ENCODE measurements around the gene MGME1.

MGME1 gene, protein sequence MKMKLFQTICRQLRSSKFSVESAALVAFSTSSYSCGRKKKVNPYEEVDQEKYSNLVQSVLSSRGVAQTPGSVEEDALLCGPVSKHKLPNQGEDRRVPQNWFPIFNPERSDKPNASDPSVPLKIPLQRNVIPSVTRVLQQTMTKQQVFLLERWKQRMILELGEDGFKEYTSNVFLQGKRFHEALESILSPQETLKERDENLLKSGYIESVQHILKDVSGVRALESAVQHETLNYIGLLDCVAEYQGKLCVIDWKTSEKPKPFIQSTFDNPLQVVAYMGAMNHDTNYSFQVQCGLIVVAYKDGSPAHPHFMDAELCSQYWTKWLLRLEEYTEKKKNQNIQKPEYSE

DNA sequence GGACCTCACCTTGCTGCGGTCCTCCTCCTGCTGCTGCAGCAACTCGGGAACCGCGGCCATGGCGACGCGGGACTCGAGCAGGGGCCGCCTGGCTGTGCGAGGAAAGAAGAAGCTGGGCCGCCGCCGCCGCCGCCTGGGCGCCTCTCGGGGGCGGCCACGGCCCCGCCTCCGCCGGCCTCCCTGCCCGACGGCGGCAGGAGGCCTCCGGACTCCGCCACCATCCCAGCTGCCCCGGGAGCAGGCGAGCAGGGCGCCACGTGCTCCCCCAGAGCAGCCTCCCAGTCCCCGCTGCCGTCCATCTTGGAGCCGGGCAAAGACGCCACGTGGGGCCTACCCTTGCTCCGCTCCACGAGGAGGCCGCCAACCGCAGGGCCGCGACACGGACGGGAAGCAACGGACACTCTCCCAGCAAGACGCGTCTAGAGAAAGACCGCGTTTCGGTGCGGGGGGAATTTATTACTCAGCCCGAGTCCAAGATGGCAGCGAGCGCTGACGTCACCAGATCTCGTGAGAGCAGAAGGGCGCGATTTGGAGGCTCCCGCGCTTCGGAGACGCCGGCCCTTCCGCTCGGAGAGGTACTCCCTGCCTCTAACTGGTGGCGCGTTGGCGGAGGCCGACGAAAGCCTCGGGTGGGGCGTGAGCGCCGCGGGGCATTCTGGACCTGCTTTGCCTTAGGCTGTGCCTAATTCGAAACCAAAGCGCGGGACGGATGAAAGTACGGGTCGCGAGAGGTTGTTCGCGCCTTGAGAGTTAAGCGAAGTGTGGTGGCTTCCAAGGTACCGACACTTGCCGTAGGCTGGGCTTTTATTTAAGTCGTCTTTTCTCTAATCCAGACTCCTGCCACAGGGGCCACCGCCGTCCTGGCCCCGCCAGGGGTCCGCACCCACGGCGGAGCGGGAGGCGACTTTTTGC is at the start of gene MGME1, which contains the start of gene SNX5:
Gene MGME1 (plus strand): TSS at position 653 of the 912 bp plus-strand sequence. CDS start 842 bp downstream, outside the sequence.
Gene SNX5 (minus strand): TSS at position 429 of the 912 bp plus-strand sequence. CDS start 369 bp downstream, at position 60.
- DNase-seq (ENCODE audit: low read depth in 2 of 2), result peak; percentile 98 to 99

DNA sequence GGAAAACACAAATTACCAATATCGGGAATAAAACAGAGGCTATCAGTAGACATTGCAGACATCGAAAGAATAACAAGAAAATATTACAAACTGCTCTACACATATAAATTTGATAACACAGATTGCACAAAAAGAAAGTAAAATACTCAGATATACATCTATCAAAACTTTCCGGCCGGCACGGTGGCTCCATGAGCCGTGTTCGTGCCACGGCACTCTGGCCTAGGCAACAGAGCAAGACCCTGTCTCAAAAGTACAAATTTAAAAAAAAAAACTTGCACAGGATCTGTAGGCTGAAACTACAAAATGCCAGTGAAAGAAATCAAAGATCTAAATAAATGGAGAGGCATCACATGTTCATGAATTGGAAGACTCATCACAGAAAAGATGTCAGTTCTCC is 49.7 kb upstream of the MGME1 start:
- no peak for DNase-seq (ENCODE audit: low read depth in 2 of 2)

DNA sequence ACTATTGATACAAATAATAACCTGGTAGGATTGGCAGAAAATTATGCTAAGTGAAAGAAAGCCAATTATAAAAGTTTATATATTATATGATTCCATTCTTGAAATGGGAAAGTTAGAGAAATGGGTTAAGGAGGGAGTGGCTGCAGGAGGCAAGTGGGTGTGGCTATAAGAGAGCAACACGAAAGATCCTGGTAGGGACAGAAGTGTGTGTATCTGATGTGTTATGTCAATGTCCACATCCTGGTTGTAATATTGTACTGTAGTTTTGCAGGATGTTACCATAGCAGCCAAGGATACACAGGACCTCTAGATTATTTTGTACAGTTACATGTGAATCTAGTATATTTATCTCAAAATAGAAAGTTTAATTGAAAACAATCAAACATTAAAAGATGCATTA is 47.0 kb upstream of the MGME1 start:
- DNase-seq (ENCODE audit: low read depth in 2 of 2), result no peak

DNA sequence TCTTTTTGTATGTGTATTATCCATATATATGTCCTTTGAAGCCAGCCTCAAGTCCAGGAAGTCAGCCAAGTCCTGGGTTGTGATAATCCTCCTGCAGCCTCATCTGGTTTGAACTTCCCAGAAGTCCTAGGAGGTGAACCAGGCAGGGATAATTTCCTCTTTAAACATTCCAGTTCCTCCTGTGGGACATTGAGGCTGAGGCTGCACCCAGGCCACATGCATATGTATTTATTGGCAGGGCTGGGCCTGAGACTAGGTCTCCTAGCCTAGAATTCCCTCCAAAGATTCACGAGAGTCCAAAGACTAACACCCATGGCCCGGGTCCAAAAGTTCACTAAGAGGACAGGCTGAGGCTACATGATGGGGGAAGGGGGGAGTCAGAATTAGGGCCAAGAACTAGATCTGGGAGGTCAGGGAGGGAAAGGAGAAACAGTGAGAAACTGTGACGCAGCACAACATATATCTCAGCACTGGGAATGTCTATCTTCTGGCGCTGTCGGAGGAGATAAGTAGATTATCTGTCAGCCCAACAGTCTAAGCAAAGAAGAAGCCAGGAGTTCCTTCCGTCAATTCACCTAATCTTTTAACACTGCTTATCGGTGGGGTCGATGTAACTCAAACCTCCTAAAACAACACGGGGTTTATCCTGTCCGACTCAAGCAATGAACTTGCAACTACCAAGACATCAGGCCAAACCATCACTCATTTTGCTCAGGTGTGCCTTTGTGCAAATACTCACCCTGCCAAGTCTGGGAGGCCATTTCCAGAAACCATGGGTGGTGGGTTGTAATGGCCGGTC is 43.5 kb upstream of the MGME1 start:
- no peak for DNase-seq (ENCODE audit: low read depth in 2 of 2)

DNA sequence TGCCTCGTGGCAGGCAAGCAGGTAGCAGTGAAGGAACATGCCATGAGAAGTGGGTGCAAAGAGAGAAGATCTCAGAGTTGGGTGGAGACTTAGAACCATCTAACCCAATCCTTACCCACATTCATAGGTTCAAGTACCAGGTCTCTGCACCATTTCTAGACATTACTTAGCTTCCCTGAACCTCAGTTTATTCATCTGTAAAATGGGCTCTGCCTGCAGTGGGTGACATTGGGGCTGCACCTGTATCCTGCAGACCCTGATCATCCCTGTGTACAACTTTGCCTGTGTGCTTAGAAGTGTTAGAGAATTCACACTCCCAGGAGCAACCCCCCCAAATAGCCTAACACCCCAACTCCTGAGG is 42.9 kb upstream of the MGME1 start:
- no peak for DNase-seq (ENCODE audit: low read depth in 2 of 2)

DNA sequence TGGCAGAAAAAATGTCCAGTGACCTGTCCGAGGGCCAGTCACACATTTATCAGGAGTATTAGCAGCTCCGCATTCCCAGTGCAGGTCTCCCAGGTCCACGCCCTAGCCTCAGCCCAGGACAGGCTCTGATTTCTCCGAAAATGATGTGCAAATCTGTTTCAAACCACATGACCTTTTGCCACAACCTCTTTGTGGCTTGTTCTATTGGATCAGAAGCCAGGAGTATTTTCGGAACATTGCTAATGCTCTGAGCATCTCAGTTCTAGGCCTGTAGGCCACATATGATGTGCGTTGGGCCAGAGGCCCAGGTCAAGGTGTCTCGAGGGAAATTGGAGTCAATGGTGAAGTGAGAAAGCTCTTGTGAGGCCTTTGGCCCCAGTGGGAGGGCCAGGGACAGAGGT is 40.6 kb upstream of the MGME1 start:
- DNase-seq (ENCODE audit: low read depth in 2 of 2), result no peak

DNA sequence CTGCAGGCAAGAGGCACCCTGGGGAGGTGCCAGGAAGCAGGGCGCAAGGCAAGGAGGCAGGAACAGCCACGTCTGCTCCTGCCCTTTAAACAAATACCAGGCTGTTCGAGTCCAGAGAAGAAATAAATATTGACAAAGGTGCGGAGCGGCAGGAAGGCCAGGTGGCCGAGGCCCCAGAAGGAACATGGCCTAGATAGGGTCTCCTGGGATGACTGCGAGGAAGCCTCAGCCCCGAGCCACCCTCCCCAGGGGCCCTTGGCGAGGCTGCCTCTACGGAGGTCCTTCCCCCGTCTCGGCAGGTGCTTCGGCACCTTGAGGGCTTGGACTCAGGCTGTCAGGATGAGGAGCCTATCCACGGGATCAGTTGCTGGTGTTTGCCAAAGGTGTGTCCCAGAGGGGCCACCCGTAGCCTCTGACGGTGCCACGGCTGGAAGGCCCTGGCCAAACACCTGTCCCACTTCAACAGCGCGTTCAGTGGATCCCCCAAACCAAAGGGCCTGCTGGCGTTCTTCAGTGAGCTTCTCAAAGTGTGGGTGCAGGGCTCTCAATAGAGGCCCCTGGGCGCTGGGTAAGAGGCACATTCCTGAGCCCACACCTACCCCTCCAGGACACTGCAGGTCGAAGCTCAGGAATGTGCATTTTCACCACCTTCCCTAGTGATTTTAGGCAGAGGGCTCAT is 40.0 kb upstream of the MGME1 start:
- DNase-seq (ENCODE audit: low read depth in 2 of 2), result no peak

DNA sequence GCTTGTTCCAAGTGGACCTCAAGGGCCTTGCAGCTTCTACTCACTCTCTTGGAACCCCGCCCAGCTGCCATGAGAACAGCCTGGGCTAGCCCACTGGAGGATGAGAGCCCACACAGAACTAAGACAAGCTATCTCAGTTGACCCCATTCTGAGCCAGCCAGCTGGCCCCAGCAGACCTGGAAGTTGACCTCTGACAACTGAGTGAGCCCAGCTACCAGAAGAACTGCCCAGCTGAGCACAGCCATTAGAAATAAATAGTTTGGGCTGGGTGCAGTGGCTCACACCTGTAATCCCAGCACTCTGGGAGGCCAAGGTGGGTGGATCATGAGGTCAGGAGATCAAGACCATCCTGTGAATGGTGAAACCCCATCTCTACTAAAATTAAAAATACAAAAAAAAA is 37.3 kb upstream of the MGME1 start:
- DNase-seq (ENCODE audit: low read depth in 2 of 2), result no peak

DNA sequence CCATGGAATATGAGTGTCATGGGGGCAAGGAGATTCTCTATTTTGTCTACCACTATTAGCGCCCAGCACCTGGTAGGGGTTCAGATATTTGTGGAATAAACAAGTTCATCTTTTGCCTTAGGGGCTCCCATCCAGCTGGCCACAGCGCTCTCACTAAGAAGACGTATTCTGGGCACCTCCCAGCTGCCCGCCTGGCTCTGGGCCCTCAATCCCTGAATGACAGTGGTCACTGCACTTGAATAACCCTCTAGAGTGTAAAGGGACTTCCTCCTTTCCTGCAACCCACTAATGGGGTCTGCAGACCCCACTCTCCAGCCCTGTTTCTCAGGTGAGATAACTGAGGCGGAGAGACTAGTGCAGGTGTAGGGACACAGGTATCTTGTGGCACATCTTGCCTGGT is 36.4 kb upstream of the MGME1 start:
- DNase-seq (ENCODE audit: low read depth in 2 of 2), result no peak

DNA sequence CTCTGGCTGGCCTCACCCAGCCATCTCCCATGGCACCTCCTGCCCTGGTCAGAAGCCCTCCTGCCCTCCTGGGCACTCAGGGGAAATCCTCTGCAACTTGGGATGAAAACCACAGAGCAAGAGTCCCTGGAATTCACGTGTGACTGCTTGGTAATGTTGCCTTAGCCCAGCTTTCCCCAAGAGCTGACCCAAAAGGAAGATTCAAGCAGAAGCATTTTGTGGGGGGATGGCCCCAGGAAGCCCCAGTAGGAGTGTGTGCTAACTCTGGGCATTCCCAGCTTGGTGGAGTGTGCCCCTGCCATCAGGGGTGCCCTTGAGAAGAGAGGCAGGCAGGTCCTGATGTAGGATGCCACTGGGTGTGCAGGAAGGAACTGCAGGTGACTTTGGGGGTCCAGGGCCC is 35.7 kb upstream of the MGME1 start:
- no peak for DNase-seq (ENCODE audit: low read depth in 2 of 2)

DNA sequence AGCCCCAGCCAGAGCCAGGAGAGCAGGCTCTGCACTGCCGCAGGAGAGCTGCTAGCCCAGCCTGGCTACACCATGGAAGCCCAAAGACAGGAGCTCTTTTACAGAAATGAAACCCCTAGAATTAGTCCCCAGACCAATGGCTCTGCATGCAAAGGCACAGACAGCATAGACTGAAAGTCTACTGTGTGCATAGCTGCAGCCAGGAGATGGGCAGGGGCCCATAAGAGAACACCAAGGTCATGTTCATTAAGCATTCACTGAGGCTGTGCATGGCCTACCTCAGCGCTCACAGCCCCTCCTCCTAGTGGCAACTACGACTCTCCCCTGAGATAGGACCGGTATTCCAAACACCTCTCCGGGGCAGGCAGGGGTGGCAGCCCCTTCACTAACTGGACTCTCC is 35.1 kb upstream of the MGME1 start:
- DNase-seq (ENCODE audit: low read depth in 2 of 2), result no peak

DNA sequence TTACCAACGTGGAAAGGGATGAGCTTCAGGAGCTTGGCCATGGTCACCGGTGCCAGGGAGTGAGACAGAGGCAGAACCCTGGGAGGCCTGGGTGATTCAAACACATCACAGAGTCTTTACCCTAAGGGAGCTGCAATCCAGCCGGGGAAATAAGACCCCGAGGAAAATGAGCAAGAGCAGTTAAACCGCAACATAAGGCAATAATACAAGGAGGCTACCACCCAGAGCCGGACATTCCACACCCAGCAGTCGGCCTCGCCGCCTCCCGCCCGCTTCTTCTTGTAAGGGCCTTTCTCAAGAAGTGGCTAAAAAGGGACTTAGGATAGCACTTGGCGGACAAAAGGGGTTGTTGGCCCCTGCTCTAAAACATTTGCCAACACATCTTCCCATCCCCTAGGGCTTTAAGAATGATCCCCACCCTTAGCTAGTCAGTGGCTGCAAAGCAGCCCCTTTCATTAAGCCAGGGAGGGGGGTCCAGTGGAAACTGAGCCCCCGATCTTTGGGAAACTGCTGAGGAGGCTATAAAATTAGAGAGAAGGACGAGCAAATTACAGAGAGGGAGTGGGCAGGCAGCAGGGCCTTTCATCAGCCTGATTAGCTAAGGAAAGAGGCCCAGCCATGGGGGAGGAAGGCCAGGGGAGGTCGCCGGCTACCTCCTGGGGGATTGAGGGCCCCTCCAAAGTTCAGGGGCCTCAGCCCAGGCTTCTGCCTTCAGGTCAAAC is 34.5 kb upstream of the MGME1 start:
- DNase-seq (ENCODE audit: low read depth in 2 of 2), result no peak

DNA sequence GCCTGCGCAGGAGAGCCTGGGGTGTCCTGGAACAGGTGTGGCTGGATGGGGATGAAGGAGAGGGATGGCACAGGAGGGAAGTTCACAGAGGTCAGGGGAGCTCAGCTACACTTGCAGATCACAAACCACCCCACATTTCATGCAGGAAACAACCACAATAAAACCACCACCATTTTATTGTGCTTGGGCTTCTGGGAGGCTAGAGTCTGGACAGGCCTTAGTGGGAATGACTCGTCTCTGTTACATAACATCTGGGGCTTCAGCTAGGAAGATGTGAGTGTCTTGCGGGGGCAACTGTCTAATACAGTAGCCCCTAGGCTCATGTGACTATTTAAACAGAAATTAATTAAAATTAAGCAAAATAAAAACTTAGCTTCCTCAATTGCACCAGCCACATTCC is 33.6 kb upstream of the MGME1 start:
- no peak for DNase-seq (ENCODE audit: low read depth in 2 of 2)

DNA sequence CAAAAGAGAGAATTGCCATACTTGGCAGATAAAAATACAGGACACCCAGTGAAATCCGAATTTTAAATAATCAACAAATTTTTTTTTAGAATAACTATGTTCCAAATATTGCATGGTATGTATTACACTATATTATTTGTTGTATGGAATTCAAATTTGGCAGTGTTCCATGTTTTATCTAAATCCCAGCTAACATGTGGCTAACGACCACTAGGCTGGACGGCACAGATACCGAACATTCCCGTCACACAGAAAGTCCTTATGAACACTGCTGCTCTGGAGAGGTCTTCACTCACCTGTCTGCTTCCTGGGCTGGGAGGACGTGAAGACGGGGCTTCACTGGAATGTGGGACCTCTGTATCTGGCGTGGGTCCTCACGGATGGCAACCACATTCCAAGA is 33.1 kb upstream of the MGME1 start:
- no peak for DNase-seq (ENCODE audit: low read depth in 2 of 2)

DNA sequence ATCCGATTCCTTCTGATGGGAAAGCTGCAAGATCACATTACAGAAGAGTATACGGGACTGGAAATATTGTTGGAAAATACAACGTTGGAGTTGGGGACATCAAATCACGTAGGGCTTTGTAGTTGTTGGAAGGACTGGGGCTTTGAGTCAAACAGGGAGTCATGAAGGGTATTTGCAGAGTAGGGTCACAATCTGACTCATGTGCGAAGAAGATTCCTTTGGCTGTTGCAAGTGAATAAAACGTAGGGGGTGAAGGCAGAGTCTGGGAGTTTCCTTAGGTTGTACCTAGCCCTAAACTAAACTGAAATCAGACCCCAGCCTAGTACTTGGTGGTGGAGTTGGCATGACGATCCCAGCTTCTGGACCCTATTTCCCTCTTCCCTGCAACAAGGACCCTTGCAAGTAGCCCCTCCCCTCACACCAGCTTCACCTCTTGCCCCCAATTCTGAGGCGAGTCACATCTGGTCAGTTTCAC is 32.5 kb upstream of the MGME1 start:
- DNase-seq (ENCODE audit: low read depth in 2 of 2), result no peak

DNA sequence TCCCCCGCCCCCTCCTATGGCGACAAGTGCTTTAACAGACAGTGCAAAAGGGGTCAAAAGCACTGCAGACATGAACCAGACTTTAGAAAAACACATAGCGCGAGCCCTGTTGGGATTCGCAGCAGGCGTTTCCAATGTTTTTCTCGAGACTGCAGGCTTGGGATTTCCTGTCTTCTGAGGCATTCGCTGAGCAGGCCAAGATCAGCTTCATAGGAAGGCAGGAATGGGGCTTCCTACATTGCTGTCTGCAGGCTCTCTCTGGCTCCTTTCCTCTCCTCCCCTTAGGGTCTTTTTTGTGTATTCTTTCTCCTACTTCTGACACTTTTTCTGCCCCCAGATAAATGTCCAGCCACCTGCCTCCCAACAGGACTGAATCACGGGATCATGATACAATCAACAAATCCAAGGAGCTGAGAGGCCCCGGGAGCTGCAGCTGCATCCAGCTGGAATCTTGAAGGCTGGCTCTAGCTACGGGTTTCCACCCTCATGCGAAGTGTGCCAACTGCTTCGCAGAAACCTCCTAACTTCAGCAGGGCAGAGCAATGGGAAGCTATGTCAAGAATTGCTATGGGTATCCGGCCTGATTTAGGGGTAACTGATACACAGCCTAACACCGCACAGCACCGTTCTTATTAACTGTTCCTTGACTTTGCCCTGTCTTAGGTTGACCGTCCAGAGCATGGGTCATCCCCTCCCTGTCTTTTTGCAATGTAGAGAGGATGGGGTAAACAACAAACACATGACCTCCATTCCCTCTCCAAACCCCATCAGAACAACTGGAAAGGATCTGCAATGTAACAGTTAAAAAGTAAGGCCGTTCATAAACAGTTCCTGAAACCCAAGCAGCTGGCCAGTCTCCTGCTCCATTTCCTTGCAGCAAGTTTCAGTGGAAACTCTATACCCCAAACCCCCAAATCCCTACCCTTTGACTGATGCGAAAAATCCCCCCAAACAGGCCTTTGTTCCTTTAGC is 31.8 kb upstream of the MGME1 start:
- no peak for DNase-seq (ENCODE audit: low read depth in 2 of 2)

DNA sequence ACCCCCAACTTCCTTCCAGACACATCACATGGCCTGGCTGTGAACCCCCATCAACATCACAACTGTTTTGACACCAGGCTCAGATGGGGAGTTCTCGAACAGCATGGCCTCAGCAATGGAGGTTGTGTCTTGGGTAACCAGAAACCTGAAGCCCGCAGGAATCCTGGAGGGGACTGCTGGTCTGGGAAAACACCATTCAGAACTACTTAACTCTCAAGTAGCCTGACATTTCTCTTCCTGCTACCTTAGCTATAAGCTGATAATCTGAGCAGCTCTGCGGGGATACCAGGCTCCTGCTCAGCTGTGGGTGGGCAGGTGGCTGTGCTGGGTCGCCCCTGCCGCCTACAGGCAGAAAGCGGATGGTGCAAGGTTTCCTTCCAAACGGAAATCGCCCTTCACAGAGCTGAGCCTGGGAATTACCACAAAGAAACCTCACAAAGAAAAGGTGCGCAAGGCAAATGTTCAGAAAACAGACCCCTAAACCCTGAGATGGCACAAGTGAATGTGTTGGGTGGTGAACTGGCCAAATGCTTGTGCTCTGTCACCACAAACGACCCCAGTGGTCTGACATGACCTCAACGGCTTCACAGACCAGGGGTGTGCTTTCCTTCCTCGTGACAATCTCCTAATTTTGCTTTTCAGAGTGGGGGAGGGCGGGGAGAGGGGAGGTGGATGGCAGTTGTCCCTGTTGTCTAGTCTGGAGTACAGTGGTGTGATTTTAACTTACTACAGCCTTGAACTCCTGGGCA is 29.8 kb upstream of the MGME1 start:
- peak; percentile 32 to 46 for DNase-seq (ENCODE audit: low read depth in 2 of 2)

DNA sequence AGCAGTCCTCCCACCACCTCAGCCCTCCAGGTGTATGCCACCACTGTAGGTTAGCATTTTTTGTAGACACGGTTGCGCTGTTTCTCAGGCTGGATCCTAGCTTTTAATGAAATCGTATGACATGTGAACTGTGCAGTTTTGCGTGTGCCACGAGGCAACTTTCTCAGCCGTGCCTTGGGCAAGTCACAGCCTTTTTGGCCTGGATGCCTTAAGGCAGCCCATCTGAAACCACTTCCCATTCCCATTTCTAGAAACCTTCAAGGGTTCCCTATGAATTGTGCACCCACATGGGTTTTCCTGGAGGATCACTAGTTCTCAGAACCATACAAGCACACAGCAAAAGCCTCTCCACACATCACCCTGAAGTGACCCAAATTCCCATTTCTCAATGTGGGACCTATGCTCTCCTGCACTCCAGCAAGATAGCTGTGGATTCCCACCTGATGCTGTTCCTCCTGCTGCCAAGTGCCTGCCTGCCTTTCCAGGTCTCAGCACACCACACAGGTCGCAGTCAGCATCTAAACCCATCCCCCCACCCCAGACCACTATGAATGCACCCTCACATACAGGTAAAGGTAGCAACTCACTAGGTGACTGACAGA is 29.1 kb upstream of the MGME1 start:
- no peak for DNase-seq (ENCODE audit: low read depth in 2 of 2)
